Muscle of leg (tissue), 11 donors: ENCODE results near the gene CCDC91. TPM values are rescaled to one million over a fixed set of nuclear protein-coding genes. Genes with fewer than 3 reads are reported as not detected.

ENCODE experiments used
- DNase-seq: peaks from one replicate; pipeline ENCODE4 v3.0.0; 2013
- H3K27ac ChIP-seq: one replicate; pipeline ENCODE4 v1.5.1; 2013; ENCODE audit warnings: mild to moderate bottlenecking, low read length, control low read depth
- H3K27me3 ChIP-seq: one replicate; pipeline ENCODE4 v1.6.1; 2013; ENCODE audit warnings: low read length; ENCODE audit not compliant: control insufficient read depth, insufficient read depth
- H3K36me3 ChIP-seq: one replicate; pipeline ENCODE4 v1.6.1; 2013; ENCODE audit warnings: low read length; ENCODE audit not compliant: control insufficient read depth, insufficient read depth
- H3K4me1 ChIP-seq: one replicate; pipeline ENCODE4 v1.6.1; 2013; ENCODE audit warnings: low read length; ENCODE audit not compliant: control insufficient read depth, insufficient read depth
- H3K4me3 ChIP-seq: one replicate; pipeline ENCODE4 v1.5.1; 2013; ENCODE audit warnings: low read length, control low read depth
- H3K9me3 ChIP-seq: replicated peaks from 2 replicates; pipeline ENCODE4 v1.6.1; 2013; ENCODE audit warnings: low read depth, low read length; ENCODE audit not compliant: control insufficient read depth
- WGBS: methylation state at CpG from one replicate; pipeline ENCODE4 v1.1.5; 2013; ENCODE audit warnings: missing lambda C conversion rate; ENCODE audit not compliant: insufficient coverage; 5-methylcytosine and 5-hydroxymethylcytosine counted together
- polyA plus RNA-seq, 8 donors: library from polyadenylated mRNA; unstranded; fragments of 120-200 nt; gene quantifications; one replicate each; pipeline versions ENCODE4 v1.2.1 to v1.2.3, GENCODE V29; 2013; ENCODE audit warnings: inconsistent platforms in 1 of 8, low replicate concordance in 1 of 8; ENCODE audit not compliant: insufficient read length in 8 of 8, insufficient read depth in 1 of 8
- total RNA-seq: library from RNA; stranded (reverse); fragments of 120-200 nt; gene quantifications from one replicate; pipeline ENCODE4 v1.2.4, GENCODE V29; 2013

The CCDC91 gene
- total and polyA plus RNA-seq, 9 donors = 18.5 to 30.0 (median 22.6) TPM

GRCh38 chr12:28223858-28224257 is 33.6 kb downstream of the CCDC91 start:
- Histone ChIP-seq H3K27me3 (no peaks in the 10 kb centered on the region), H3K9me3 (no peaks in the 10 kb centered on the region), H3K27ac (no peak overlapping the region), H3K4me1 (no peaks in the 10 kb centered on the region), H3K36me3 (no peaks in the 10 kb centered on the region), H3K4me3 (no peak overlapping the region)
- 40% methylated on average over 1 of the region's 2 CpGs for WGBS
- no peak for DNase-seq

GRCh38 chr12:28226705-28227104 is 36.4 kb downstream of the CCDC91 start:
- Histone ChIP-seq H3K4me3 (no peak overlapping the region), H3K4me1 (no peaks in the 10 kb centered on the region)

GRCh38 chr12:28227251-28227650 is 37.0 kb downstream of the CCDC91 start:
- Histone ChIP-seq H3K9me3 (no peaks in the 10 kb centered on the region), H3K36me3 (no peaks in the 10 kb centered on the region), H3K4me3 (no peak overlapping the region), H3K4me1 (no peaks in the 10 kb centered on the region), H3K27me3 (no peaks in the 10 kb centered on the region), H3K27ac (no peak overlapping the region)
- no peak for DNase-seq
- WGBS = 100% methylated on average over 1 of the region's 3 CpGs

More at GRCh38 chr12:28226705-28227104, 36.4 kb downstream of the CCDC91 start:
- Histone ChIP-seq H3K9me3 (no peaks in the 10 kb centered on the region), H3K36me3 (no peaks in the 10 kb centered on the region), H3K27ac (no peak overlapping the region), H3K27me3 (no peaks in the 10 kb centered on the region)
- DNase-seq = no peak

- DNase-seq = no peak
- H3K36me3 ChIP-seq = no peaks in the 10 kb centered on the region
- H3K4me3 ChIP-seq = no peak overlapping the region
- H3K9me3 ChIP-seq = no peaks in the 10 kb centered on the region
- H3K4me1 ChIP-seq = no peaks in the 10 kb centered on the region
- H3K27me3 ChIP-seq = no peaks in the 10 kb centered on the region
- no peak overlapping the region for H3K27ac ChIP-seq
Observed at GRCh38 chr12:28231248-28231647, 41.0 kb downstream of the CCDC91 start.

- no CpG with 5 or more reads among the region's 2 CpGs for WGBS
- Histone ChIP-seq H3K36me3 (no peaks in the 10 kb centered on the region), H3K4me3 (no peak overlapping the region), H3K27me3 (no peaks in the 10 kb centered on the region), H3K27ac (no peak overlapping the region), H3K9me3 (no peaks in the 10 kb centered on the region), H3K4me1 (no peaks in the 10 kb centered on the region)
- DNase-seq = no peak
Observed at GRCh38 chr12:28232211-28232928, 42.1 kb downstream of the CCDC91 start.

GRCh38 chr12:28234444-28234843 is 44.2 kb downstream of the CCDC91 start:
- DNase-seq = no peak
- no peaks in the 10 kb centered on the region for H3K4me1 ChIP-seq

GRCh38 chr12:28235015-28235414 is 44.8 kb downstream of the CCDC91 start:
- no peak for DNase-seq
- no peak overlapping the region for H3K4me3 ChIP-seq
- WGBS = no CpG with 5 or more reads among the region's 1 CpG

More at GRCh38 chr12:28234444-28234843, 44.2 kb downstream of the CCDC91 start:
- H3K27ac ChIP-seq = no peak overlapping the region
- no peak overlapping the region for H3K4me3 ChIP-seq
- H3K9me3 ChIP-seq = no peaks in the 10 kb centered on the region
- H3K36me3 ChIP-seq = no peaks in the 10 kb centered on the region
- H3K27me3 ChIP-seq = no peaks in the 10 kb centered on the region

GRCh38 chr12:28235985-28236384 is 45.7 kb downstream of the CCDC91 start:
- Histone ChIP-seq H3K9me3 (no peaks in the 10 kb centered on the region), H3K4me1 (no peaks in the 10 kb centered on the region), H3K36me3 (no peaks in the 10 kb centered on the region), H3K27ac (no peak overlapping the region), H3K27me3 (no peaks in the 10 kb centered on the region), H3K4me3 (no peak overlapping the region)
- DNase-seq = no peak

More at GRCh38 chr12:28235015-28235414, 44.8 kb downstream of the CCDC91 start:
- no peaks in the 10 kb centered on the region for H3K27me3 ChIP-seq
- no peaks in the 10 kb centered on the region for H3K4me1 ChIP-seq
- H3K27ac ChIP-seq = no peak overlapping the region
- no peaks in the 10 kb centered on the region for H3K9me3 ChIP-seq
- no peaks in the 10 kb centered on the region for H3K36me3 ChIP-seq

GRCh38 chr12:28237423-28237822 is 47.2 kb downstream of the CCDC91 start:
- H3K36me3 ChIP-seq = no peaks in the 10 kb centered on the region
- no peak overlapping the region for H3K4me3 ChIP-seq
- no peak for DNase-seq
- H3K27me3 ChIP-seq = no peaks in the 10 kb centered on the region
- no peaks in the 10 kb centered on the region for H3K9me3 ChIP-seq
- no peak overlapping the region for H3K27ac ChIP-seq
- H3K4me1 ChIP-seq = no peaks in the 10 kb centered on the region

- DNase-seq = no peak
- Histone ChIP-seq H3K4me1 (no peaks in the 10 kb centered on the region), H3K4me3 (no peak overlapping the region), H3K27me3 (no peaks in the 10 kb centered on the region), H3K36me3 (no peaks in the 10 kb centered on the region), H3K27ac (no peak overlapping the region), H3K9me3 (no peaks in the 10 kb centered on the region)
- no CpG with 5 or more reads among the region's 3 CpGs for WGBS
Observed at GRCh38 chr12:28239918-28240317, 49.7 kb downstream of the CCDC91 start.

GRCh38 chr12:28240853-28241252 is 50.6 kb downstream of the CCDC91 start:
- no peak overlapping the region for H3K27ac ChIP-seq
- H3K9me3 ChIP-seq = no peaks in the 10 kb centered on the region
- H3K36me3 ChIP-seq = no peaks in the 10 kb centered on the region
- no peaks in the 10 kb centered on the region for H3K4me1 ChIP-seq
- H3K4me3 ChIP-seq = no peak overlapping the region
- H3K27me3 ChIP-seq = no peaks in the 10 kb centered on the region
- DNase-seq = no peak
